Measurements from ENCODE around the gene LRRC58.

DNA sequence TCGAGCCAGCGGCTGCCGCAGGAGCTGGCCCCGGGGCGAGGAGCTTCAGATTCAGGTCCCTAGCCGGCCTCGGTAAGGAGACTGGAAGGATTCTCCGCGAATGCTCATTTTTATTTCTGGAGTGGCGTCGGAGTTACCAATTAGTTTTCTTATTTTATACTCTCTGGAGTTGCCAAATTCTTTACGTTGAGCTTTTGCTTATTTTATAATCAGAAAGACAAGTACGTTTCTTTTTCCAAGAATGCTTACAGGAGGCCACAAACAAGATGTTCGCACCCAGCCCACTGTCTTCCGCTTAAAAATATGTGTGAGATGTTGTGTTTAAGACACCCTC is 63.7 kb downstream of the LRRC58 start:
- TF ChIP-seq, protein P1, sequence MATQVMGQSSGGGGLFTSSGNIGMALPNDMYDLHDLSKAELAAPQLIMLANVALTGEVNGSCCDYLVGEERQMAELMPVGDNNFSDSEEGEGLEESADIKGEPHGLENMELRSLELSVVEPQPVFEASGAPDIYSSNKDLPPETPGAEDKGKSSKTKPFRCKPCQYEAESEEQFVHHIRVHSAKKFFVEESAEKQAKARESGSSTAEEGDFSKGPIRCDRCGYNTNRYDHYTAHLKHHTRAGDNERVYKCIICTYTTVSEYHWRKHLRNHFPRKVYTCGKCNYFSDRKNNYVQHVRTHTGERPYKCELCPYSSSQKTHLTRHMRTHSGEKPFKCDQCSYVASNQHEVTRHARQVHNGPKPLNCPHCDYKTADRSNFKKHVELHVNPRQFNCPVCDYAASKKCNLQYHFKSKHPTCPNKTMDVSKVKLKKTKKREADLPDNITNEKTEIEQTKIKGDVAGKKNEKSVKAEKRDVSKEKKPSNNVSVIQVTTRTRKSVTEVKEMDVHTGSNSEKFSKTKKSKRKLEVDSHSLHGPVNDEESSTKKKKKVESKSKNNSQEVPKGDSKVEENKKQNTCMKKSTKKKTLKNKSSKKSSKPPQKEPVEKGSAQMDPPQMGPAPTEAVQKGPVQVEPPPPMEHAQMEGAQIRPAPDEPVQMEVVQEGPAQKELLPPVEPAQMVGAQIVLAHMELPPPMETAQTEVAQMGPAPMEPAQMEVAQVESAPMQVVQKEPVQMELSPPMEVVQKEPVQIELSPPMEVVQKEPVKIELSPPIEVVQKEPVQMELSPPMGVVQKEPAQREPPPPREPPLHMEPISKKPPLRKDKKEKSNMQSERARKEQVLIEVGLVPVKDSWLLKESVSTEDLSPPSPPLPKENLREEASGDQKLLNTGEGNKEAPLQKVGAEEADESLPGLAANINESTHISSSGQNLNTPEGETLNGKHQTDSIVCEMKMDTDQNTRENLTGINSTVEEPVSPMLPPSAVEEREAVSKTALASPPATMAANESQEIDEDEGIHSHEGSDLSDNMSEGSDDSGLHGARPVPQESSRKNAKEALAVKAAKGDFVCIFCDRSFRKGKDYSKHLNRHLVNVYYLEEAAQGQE (IDR thresholded peaks at IDR 0.05; ENCODE audit: insufficient read depth in 1 of 2, low read depth in 2 of 2, low read length in 2 of 2): no peak
- TF ChIP-seq POLR2AphosphoS5 (IDR thresholded peaks at IDR 0.05; ENCODE audit: low read depth, low read length) (no peak), SIN3A (IDR thresholded peaks at IDR 0.05; ENCODE audit: borderline replicate concordance, insufficient read depth, low read length) (no peak), TAF1 (IDR thresholded peaks at IDR 0.05; ENCODE audit: borderline replicate concordance, insufficient read depth, low read length) (no peak)
